Measurements from ENCODE around the gene ADAMTS7. TPM values are rescaled to one million over a fixed set of nuclear protein-coding genes. Genes with fewer than 3 reads are reported as not detected.

ADAMTS7 gene
- total and polyA plus RNA-seq, 2 of the 8 experiments (the other 6 are each of a cell fraction or from before 2014, with no cell fraction given) = 27.9 to 45.2 TPM

GRCh38 chr15:78717956-78718656 lies 93.2 kb downstream of the ADAMTS7 start:
- no peak overlapping the region for H2AK5ac ChIP-seq (ENCODE audit: low read depth, low read length)
- no peaks in the 10 kb centered on the region for H3K4me1 ChIP-seq (replicated peaks in 1 of 4; ENCODE audit: control insufficient read depth in 3 of 4, insufficient read depth in 4 of 4, low read length in 3 of 4)
- no peaks in the 10 kb centered on the region for H4K20me1 ChIP-seq (replicated peaks in 1 of 2; ENCODE audit: control insufficient read depth in 1 of 2, insufficient read depth in 2 of 2, low read length in 2 of 2)
- H2BK20ac ChIP-seq (ENCODE audit: low read length) = no peak overlapping the region
- FAIRE-seq (no peak), DNase-seq (ENCODE audit: low read depth in 1 of 2, low spot score in 2 of 2) (no peak)
- H3K9ac ChIP-seq (replicated peaks in 1 of 4; ENCODE audit: extremely low read depth in 1 of 4, low read depth in 3 of 4, low read length in 3 of 4) = no peak overlapping the region
- H3K27me3 ChIP-seq (replicated peaks in 1 of 4; ENCODE audit: control insufficient read depth in 3 of 4, extremely low read depth in 1 of 4, insufficient read depth in 3 of 4, low read length in 3 of 4) = no peaks in the 10 kb centered on the region
- no peak overlapping the region for H3K4me2 ChIP-seq (ENCODE audit: insufficient read depth in 1 of 2, low read depth in 2 of 2, low read length in 2 of 2)
- H3K4me3 ChIP-seq (ENCODE audit: extremely low read depth in 1 of 4, insufficient read depth in 2 of 4, low read depth in 3 of 4, low read length in 4 of 4) = no peak overlapping the region
- H2BK120ac ChIP-seq (replicated peaks; ENCODE audit: low read depth, low read length) = no peak overlapping the region
- WGBS, 2 experiments (ENCODE audit: extremely low coverage in 1 of 2, insufficient coverage in 1 of 2, insufficient read length in 1 of 2, insufficient replicate concordance in 2 of 2, low coverage in 1 of 2, low lambda C conversion rate in 2 of 2, missing lambda C conversion rate in 1 of 2) = 96% methylated on average over 2 of the region's 2 CpGs; no CpG with 5 or more reads in 1 of the 2 experiments
- no peak overlapping the region for H2BK15ac ChIP-seq (ENCODE audit: low read length)
- POLR2A ChIA-PET (ENCODE audit: partially characterized antibody) = no interaction called here
- H3K79me1 ChIP-seq (ENCODE audit: low read depth, low read length) = no peaks in the 10 kb centered on the region
- no peak overlapping the region for H4K91ac ChIP-seq (replicated peaks; ENCODE audit: insufficient read length, low read length)
- no peak overlapping the region for H2AFZ ChIP-seq (ENCODE audit: low read length)
- H4K5ac ChIP-seq (ENCODE audit: insufficient read length, low read depth, low read length) = no peak overlapping the region
- H3K18ac ChIP-seq (ENCODE audit: extremely low read depth, low read length) = no peak overlapping the region
- H2BK12ac ChIP-seq (ENCODE audit: low read depth, low read length) = no peak overlapping the region
- H3K14ac ChIP-seq (ENCODE audit: insufficient read length) = no peak overlapping the region
- no peak overlapping the region for H2BK5ac ChIP-seq (ENCODE audit: low read depth, low read length)
- H3K27ac ChIP-seq (ENCODE audit: low read depth, low read length) = no peak overlapping the region
- H3K36me3 ChIP-seq (ENCODE audit: control insufficient read depth in 2 of 4, insufficient read depth in 4 of 4, low read length in 3 of 4) = no peaks in the 10 kb centered on the region
- no peak overlapping the region for H3K4ac ChIP-seq (replicated peaks; ENCODE audit: insufficient read length, low read depth, low read length)
- peaks cover 2 to 9% of the 10 kb centered on the region in 2 experiments; a peak in 1 of 4 replicates for H3K9me3 ChIP-seq (ENCODE audit: insufficient read depth in 2 of 2, low read depth in 1 of 2, low read length in 1 of 2)
- H3K23me2 ChIP-seq (ENCODE audit: low read depth, low read length) = no peaks in the 10 kb centered on the region
- H3K56ac ChIP-seq (replicated peaks; ENCODE audit: insufficient read length, low read depth, low read length) = no peak overlapping the region
- H3K23ac ChIP-seq (ENCODE audit: insufficient read length) = no peak overlapping the region
- H3K79me2 ChIP-seq (ENCODE audit: control insufficient read depth in 1 of 2, insufficient read depth in 2 of 2, low read length in 2 of 2) = no peaks in the 10 kb centered on the region
- CTCF ChIA-PET (ENCODE audit: partially characterized antibody) = interaction anchor here (0.6 to 1.4 kb wide), 3 partner anchors 9 to 121 kb away, joined by 3 read pairs; no protein-coding TSS in a partner anchor
- no peak overlapping the region for H4K8ac ChIP-seq (ENCODE audit: extremely low read depth, insufficient read depth, low read length)
- TF ChIP-seq SUZ12 (IDR thresholded peaks at IDR 0.05; ENCODE audit: low read length) (no peak), KDM4A (IDR thresholded peaks at IDR 0.05; ENCODE audit: low read depth, low read length, severe bottlenecking) (no peak), SP4 (IDR thresholded peaks at IDR 0.05; ENCODE audit: low read length) (no peak), ASH2L (IDR thresholded peaks at IDR 0.05; ENCODE audit: low read length) (no peak), HDAC6 (IDR thresholded peaks at IDR 0.05; ENCODE audit: low read depth, low read length) (no peak), TBP (IDR thresholded peaks at IDR 0.05; ENCODE audit: low read depth, low read length) (no peak), ZNF274 (IDR thresholded peaks at IDR 0.05; ENCODE audit: borderline replicate concordance, extremely low read depth, low read length) (no peak), EP300 (IDR thresholded peaks at IDR 0.05; ENCODE audit: borderline replicate concordance in 1 of 2, low read depth in 2 of 2, low read length in 2 of 2) (no peak), BCL11A (IDR thresholded peaks at IDR 0.05; ENCODE audit: low read depth in 2 of 2, low read length in 2 of 2) (no peak), FOSL1 (IDR thresholded peaks at IDR 0.05; ENCODE audit: insufficient read depth, low read depth, low read length) (no peak), ATF3 (IDR thresholded peaks at IDR 0.05; ENCODE audit: insufficient read depth, low read depth, low read length) (no peak), SIX5 (IDR thresholded peaks at IDR 0.05; ENCODE audit: low read depth, low read length) (no peak), POLR2AphosphoS5 (IDR thresholded peaks at IDR 0.05; ENCODE audit: low read depth, low read length) (no peak)

Data from H1 (cell line).